Right ventricle myocardium superior (tissue), 1 donor: ENCODE data around the gene GNB1. TPM values are rescaled to one million over a fixed set of nuclear protein-coding genes. Genes with fewer than 3 reads are reported as not detected.
"Not testable (repeated sequence)": the region's sequence is repeated elsewhere in the genome, so short reads cannot be mapped to it uniquely, and the experiment has no call there.

Source experiments
- ATAC-seq: fragments of 200-7000 bp; cut with Tn5 transposase; one replicate; pipeline ENCODE4 v1.9.1; 2020; ENCODE audit warnings: mild to moderate bottlenecking; ENCODE audit not compliant: poor library complexity
- DNase-seq: peaks from one replicate; pipeline ENCODE4 v3.0.0-alpha.2; 2020
- intact Hi-C: fragments of 100-400 bp; cut with DNase I; formaldehyde crosslinking; loops from one replicate; pipeline ENCODE4 v1.11.2; 2022
- long read RNA-seq: library from polyadenylated mRNA; unstranded; transcript quantifications from one replicate; pipeline ENCODE4 v2.0.0, GENCODE V29; 2021
- total RNA-seq: library from RNA; stranded (reverse); fragmentation: NEBNext Ultra II Directional; extraction: Animal tissue kit (Norgen Biotek cat#: 25700); gene quantifications from one replicate; pipeline ENCODE4 v1.2.1, GENCODE V29; 2021
- donor health status: DM: no; HTN: yes; CAD: no; lungs with severe emphysema.

The GNB1 gene
- total RNA-seq = 154 TPM
- long read RNA-seq, transcript GNB1-201 (12 exons, 3,132 nt) = major isoform, 310 of 475 reads
- long read RNA-seq, transcript GNB1-209 (11 exons, 3,145 nt) = minor isoform, 50 of 475 reads
- long read RNA-seq, partial matches to known transcripts = 66 of 475 reads
- long read RNA-seq, other reads (novel, unspliced or antisense) = 49 of 475 reads

DNA sequence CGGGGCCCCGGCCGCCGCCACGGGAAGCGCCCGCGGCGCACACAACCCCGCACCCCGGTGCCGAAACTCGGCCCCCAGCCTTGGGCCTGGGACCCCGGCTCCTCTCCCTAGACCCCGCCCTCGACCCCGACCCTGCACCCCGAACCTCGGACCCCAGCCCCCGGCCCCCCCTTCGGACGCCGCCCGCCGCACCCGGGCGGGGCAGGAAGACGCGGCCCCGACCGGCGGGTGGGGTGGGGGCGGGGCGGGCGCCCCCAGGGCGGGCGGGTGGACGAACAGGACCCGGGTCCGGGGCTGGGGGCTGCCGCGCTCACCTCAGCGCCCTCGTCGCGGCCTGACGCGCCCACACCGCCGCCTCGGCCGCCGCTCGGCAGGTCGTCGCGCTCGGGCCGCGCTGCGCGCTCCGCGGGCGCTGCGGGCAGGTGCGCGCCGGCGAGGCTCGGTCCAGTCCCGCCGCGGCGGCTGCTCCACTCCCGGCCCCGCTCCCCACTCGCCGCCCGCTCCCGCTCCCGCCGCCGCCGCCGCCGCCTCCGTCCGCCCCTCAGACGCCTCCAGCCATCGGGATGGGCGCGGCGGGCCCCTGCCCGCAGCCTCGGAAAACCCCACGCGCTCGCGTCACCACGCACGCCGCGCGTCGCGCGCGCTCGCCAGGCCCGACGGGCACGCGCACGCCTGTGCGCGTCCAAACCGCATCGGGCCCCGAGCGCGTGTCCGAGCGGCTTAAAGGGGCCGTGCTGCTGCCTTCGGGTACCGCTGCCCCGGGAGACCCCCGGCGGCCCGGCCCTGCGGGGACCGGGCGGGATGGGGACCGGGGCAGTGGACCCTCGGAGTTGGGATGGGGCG lies at the start of gene GNB1:
TSS of gene GNB1 (minus strand) at position 582 of the 843 bp plus-strand sequence. CDS start 65,634 bp downstream, outside the sequence.
- intact Hi-C loops = no loop called here
- peak; percentile 91 for ATAC-seq
- peak; percentile 94 for DNase-seq

DNA sequence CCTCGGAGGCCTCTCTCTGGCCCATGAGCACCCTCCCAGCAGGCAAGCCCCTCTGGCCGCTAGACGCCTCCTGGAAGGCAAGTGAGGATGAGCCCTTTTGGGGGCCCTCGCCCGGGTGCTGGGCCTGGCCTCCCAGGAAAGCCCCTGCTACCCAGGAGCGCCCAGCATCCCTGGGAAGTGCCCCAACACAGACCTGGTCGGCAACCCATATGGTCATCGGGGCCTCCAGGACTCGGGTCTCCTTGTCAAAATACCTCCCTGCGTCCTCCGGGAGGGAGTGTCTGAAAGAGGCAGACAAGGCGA lies 49.2 kb upstream of the GNB1 start:
- ATAC-seq (no peak), DNase-seq (no peak)
- intact Hi-C loops = loop anchor here (5.0 kb wide), 1 partner anchor 102 kb away; no protein-coding TSS in a partner anchor

DNA sequence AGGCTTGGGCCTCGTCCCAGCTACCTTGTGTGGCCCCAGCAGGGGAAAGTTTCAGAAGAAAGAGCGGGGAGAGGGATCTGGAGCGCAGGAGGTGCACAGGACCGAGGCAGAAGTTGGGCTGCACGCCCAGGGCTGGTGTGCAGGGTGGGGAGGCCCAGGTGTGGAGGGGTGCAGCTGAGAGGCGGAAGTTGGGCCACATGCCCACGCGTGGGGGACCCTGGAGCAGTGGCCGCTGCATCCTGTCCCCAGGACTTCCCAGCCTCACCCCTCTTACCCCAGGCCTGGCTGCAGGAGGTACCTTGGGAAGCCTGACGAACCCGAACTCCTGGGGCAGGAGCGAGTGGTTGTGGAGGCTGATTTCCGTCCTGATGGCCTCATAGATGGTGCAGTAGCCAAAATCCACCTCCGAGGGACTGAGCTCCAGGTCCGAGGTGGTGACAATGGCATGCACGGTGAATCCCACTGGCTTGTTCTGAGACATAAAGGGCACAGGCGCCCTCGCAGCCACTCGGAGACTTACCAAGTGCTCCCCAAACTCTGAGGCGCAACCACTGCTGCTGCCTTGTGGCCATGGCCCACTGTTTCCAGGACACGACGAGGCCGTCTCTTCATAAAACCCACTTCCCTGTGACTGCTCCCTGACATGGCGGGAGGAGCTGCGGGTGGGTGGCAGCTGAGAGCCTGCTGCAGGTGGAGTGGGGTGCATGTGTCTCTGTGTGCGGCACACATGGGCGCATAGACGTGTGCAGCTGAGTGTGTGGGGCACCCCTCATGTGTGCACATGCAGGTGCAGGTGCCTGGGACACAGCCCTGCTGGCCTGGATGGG lies 48.6 kb upstream of the GNB1 start:
- intact Hi-C loops = loop anchor here (5.0 kb wide), 1 partner anchor 103 kb away; no protein-coding TSS in a partner anchor
- DNase-seq = peak; percentile 33
- ATAC-seq = no peak

DNA sequence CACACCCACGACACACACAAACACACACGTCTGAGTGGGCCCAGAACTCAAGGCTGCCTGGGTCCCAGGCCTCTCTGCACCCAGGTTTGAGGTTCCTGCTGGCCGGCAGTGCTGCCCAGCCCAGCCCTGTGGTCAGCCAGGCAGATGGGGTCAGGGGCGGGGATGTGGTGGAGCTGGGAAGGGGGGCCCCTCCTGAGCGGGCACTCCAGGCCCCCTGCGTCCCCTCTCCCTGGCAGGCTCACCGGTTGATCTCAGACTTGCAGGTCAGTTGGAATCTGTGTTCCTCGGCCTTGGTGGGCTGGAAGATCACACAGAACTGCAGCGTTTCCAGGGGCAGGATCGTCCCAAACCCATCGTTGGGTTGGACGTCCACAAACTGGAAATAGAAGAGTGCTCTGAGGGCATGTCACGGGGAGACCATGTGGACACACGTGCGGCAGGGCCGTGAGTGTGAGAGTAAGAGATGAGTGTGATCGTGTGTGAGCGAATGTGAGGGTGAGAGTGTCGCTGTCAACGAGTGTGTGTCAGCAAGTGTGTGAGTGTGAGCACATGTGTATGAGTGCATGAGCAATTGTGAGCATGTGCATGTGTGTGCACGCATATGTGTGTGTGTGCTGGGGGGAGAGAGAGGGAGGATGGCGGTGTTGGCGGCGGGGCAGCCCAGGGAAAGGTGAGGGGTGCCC lies 47.9 kb upstream of the GNB1 start:
- intact Hi-C loops = no loop called here
- DNase-seq (peak; percentile 20), ATAC-seq (no peak)

DNA sequence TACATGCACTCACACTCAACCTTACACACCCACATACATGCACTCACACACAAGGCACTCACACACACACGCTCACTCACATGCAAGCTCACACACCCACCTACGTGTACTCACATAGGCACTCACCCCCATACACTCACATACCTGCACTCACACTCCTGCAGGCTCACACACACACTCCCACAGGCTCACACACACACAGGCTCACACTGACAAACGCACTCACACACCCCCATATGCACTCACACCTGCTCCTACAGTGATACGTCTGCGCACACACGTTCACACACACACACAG lies 47.3 kb upstream of the GNB1 start:
- intact Hi-C loops = no loop called here
- ATAC-seq = no peak

DNA sequence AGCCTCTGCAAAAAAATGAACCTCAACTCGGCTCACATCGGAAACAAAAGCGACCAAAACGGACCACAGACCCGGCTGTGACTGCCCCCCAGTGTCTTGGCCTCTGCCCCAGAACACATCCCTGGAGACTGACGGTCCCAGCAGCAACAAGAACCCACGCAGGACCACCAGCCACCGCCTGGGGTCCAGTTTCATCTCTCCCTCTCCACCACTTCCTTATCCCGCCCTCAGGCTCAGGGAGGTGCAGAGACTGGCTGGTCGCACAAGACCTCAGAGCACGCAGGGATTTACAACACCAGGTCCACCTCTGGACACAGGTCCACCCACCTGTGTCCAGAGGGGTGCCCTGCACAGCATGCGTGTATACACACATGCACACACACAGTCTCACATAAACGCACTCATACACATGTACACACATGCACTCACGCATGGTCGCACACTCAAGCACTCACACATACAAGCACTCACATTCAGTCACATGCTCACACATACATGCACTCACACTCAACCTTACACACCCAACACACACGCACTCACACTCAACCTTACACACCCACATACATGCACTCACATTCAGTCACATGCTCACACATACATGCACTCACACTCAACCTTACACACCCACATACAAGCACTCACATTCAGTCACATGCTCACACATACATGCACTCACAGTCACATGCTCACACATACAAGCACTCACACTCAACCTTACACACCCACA lies 46.8 kb upstream of the GNB1 start:
- DNase-seq (no peak), ATAC-seq (no peak)
- intact Hi-C loops = no loop called here

More for the DNA sequence above, 47.3 kb upstream of the GNB1 start:
- DNase-seq = peak; percentile 5

DNA sequence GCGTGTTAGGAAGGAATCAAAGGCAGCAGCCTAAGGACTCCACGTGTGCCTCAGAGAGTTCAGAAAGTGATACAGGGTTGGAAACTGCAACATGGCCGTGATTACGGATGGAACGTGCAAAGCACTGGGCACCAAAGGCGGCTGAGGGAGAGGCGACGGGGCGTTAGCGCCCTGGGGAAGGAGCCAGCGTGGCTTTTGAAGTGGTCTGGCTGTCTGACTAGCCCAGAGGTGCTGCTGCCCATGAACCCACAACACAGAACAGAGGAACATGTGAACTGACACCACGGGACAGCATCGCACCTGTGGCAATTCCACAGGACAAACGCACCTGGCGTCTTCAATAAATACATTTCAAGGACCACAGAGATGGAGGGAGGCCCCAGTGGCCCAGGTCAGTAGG lies 46.2 kb upstream of the GNB1 start:
- intact Hi-C loops = no loop called here
- DNase-seq = peak; percentile 17
- ATAC-seq = no peak

DNA sequence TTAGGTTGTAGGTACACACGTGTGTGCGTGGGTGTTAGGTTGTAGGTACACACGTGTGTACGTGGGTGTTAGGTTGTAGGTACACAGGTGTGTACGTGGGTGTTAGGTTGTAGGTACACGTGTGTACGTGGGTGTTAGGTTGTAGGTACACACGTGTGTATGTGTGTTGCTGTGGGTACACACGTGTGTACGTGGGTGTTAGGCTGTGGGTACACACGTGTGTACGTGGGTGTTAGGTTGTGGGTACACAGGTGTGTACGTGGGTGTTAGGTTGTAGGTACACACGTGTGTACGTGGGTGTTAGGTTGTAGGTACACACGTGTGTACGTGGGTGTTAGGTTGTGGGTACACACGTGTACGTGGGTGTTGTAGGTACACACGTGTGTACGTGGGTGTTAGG lies 44.0 kb upstream of the GNB1 start:
- intact Hi-C loops, ATAC-seq: not testable (repeated sequence)
- peak; percentile 0 for DNase-seq

DNA sequence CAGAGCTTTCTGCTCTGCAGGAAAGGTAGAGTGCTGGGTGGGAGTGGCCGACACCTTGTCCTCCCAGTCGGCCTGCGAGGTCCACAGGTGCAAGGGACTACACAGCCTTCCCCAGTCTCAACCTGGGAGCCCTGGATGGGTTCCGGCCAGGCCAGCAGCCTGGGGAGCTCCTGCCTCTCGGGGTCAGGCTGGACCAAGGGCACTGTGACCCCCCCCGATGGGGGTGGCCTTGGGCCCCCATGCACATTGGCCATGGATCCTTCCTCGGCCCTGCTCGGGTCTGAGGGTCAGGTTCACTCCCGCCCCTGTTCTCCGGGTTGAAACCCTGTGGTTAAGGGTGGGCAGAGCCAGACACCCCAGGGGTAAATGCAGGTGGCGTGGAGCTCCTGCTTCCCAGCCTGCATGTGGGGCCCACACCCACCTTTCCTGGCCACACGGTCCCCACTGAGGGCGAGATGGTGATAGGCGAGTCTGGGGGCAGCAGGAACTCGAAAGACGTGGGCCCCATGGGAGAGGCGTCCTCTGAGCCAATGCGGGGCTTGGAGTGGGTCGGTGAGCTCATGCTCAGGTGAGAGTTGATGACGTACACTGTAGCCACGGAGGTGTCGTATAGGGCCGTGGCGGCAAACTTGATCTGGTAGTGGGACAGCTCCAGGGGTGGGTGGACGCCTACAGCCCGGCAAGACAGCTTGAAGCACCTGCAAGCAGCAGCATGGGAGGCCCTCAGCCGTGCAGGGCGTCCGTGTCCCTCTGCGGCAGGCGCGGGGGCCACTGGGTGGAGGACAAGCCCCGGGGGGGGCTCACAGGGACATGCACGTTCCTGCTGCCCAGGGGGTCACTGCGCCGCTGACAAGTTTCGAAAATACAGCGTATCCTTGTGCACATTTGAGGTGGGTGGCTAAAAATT lies 39.0 kb upstream of the GNB1 start:
- DNase-seq (peak; percentile 27), ATAC-seq (no peak)
- intact Hi-C loops = no loop called here

DNA sequence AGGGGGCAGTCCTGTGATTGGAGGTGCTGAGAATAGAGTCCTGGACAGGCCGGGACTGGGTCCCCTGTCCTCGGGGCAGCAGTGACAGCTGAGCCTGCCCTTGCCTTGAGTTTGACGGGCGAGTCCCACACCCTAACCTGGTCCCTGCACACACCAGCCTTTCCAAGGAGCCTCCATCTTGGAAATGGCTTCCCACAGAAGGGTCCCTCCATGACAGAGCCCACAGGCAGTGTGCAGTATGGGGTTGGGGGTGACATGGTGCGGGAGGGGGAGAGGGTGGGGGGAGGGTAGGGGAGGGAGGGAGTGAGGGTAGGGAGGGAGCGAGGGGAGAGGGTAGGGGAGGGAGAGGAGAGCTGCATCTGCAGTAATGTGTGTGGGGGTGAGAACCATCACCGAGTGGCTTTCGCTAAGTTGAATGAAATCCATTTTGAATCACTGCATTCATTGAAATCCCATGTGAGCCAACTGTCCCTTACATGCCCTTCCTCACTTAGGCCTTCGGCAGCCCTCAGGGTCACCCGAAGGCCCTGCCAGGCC lies 38.3 kb upstream of the GNB1 start:
- peak; percentile 9 for ATAC-seq
- DNase-seq = peak; percentile 35
- intact Hi-C loops = no loop called here

DNA sequence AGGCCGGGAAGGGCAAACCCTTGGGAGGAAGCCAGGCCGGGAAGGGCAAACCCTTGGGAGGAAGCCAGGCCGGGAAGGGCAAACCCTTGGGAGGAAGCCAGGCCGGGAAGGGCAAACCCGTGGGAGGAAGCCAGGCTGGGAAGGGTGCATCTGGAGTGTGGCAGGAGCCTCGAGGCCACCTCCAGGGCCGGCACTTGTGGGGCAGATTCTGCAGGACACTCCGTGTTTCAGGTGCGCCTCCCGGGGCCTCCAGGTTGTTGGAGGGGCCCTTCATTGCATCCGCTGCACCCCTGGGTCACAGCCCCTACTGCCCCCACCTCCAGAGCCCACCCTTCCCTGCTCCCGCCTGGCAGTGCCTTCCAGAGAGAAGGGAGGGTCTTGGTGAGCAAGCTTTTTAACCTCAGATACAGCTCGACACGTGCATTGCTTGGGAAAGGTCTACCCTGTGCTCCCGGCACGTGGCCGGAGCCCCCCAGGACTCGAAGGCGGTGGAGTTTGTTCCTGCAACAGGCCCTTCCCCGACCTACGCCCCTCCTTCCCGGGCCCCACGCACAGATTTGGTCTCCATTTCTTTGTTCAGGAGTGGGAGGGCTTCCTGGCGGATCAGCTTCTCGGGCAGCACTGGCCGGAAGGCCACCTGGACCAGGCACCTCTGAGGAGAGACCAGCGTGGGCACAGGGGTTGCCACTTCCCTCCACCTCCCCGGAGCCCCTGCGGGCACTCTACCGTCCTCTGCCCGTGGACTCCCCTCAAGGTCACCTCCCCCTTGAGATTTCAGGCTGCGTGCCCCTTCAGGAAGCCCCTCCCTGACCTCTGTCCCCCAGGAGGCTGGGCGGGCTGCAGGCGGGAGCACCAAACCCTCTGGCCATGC lies 37.6 kb upstream of the GNB1 start:
- intact Hi-C loops = no loop called here
- peak; percentile 57 for DNase-seq
- peak; percentile 69 for ATAC-seq

DNA sequence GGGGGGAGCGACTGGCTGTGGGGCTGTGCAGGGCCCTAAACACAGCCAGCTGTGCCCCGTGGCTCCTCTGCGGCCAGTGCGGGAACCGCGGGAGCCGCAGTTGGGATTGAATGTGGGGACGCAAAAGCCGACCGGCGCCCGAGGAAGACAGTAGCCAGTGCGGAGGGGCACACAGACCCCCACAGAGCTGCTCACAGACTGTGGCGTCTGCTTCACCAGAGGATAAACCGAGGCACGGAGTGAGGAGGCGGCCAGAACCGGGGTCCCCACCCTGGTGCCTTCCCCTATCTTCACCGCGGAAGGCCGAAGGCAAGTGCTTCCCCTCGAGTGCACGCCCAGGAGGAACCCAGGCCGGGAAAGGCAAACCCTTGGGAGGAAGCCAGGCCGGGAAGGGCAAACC lies 36.9 kb upstream of the GNB1 start:
- ATAC-seq = peak; percentile 34
- intact Hi-C loops = no loop called here
- DNase-seq = peak; percentile 49

DNA sequence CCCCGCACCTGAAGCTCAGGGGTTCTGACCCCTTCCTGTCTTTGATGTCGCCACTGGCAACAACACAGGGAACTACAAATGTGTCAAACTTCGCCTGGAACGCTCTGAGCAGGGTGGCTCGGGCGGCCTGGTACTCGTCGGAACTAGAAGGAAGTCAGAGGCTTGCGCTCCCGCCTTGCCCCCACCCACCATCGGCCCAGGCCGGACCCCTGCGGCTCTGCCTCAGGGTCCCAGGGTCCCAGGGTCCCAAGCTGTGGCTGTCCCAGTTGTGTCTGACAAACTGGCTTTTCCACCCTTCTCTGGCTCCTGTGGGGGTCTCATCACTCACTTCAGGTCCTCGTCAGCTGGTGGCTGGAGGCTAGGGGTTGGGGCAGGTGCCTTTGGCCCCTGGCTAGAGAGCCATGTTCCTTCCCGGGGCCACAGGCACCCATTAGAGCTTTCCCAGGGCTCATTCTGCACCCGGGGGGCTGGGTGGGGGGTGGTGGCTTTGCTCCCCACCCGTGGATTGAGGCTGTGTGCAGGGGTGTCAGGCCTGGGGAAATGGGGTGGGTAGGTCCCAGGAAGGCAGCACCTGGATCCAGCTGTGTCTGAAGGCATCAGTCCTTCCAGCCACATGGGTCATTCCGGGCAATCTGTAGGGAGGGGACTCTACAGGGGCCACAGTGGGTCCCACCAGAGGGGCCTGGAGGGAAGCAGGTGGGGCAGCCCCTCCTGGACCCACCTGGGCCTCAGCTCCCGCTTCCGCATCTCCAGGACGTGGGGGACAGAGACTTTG lies 36.2 kb upstream of the GNB1 start:
- DNase-seq (peak; percentile 32), ATAC-seq (peak; percentile 2)
- intact Hi-C loops = no loop called here

DNA sequence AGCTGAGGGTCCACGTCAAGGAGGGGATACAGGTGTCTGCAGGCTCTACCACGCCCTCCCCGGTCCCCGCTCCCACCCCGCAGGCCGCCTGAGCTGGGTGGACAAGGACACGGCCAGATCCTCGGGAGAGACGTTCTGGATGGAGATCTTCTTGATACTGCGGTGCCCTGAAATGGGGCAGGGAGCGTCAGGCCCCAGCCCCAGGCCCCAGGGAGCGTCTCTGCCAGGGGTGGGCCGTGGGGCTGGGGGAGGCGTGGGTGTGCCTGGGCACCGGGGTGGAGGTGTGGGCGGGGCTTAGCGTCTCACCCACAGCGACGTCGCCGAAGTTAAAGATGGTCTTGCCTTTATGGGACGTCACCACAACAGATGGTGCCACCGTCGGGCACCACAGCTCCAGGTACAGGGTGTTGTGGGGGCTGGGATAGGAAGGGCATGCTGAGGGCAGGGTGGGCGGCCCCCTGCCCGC lies 35.5 kb upstream of the GNB1 start:
- DNase-seq (peak; percentile 13), ATAC-seq (no peak)

More for the DNA sequence above, 35.5 kb upstream of the GNB1 start:
- intact Hi-C loops = no loop called here
